HG02884 (cell line): Measurements from ENCODE around the gene REELD1.

Experiments
- ATAC-seq: cut with Tn5 transposase; IDR thresholded peaks from one replicate; pipeline ENCODE4 v1.9.1; 2021; ENCODE audit warnings: mild to moderate bottlenecking, moderate library complexity; ENCODE audit not compliant: unreplicated experiment

Gene REELD1

DNA sequence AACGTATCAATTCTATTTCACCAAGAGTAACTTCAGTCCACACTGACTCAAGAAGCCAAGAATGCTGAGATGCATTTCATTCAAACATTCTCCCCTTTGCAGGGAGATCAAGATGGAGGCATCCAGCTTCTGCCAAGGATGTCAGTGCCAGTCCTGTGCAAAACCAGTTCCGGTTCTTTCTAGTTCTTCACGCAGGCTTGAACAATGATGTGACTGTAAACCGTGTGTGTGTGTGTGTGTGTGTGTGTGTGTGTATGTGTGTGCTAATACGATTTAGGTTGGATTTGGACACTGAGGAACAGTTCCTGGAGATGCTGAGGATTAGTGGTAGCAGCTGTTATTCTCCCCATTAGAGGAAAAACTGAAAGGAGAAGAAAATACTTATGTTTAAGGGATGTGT lies at the start of gene REELD1:
Gene REELD1, plus strand, starts transcription at position 301 of the 400 bp plus-strand sequence. CDS start 2,415 bp downstream, outside the sequence.
- ATAC-seq = no peak

DNA sequence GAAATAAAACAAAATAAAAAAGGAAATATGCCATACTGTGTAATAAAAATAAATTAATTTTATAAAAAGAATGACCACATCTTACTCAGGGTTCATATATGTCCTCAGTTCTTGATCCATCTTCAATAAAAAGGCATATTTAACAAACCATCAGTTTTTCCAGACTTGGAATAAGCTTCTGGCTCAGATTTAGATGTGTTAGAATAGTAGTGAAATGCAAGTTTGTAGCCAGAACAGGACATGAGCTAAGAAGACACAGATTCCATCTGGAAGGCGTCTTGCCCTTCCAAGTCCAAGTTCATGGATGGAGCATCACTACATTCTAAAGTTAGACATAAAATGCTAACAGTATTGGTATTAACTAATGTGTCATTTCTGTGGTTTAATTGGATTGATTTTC lies 49.1 kb upstream of the REELD1 start:
- ATAC-seq = no peak

DNA sequence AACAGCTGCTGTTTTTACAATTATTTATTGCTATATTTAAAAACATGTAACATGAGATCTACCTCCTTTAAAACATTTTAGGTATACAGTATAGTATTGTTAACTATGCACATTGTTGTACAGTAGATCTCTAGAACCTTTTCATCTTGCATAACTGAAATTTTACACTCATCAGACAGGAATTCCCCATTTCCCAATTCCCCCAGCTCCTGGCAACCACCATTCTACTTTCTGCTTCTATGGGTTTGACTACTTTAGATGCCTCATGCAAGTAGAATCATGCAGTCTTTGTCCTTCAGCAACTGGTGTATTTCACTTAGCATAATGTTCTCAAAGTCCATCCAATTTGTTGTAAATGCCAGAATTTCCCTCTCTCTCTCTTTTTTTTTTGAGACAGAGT lies 48.5 kb upstream of the REELD1 start:
- no peak for ATAC-seq

DNA sequence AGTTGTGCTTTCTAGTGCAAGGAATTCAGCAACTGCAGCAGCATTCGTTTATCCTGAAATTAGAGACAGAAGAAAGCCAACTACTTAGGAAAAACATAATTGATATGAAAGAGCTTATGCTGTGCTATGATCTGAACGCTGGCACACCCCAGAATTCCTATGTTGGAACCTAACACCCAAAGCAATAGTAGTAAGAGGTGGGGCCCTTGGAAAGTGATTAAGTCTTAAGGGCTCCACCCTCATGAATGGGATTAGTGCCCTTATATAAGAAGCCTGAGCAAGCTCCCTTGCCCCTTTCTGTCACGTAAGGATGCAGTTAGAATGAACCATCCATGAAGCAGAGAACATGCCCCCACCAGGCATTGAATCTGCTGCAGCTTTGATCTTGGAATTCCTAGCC lies 44.2 kb upstream of the REELD1 start:
- no peak for ATAC-seq

DNA sequence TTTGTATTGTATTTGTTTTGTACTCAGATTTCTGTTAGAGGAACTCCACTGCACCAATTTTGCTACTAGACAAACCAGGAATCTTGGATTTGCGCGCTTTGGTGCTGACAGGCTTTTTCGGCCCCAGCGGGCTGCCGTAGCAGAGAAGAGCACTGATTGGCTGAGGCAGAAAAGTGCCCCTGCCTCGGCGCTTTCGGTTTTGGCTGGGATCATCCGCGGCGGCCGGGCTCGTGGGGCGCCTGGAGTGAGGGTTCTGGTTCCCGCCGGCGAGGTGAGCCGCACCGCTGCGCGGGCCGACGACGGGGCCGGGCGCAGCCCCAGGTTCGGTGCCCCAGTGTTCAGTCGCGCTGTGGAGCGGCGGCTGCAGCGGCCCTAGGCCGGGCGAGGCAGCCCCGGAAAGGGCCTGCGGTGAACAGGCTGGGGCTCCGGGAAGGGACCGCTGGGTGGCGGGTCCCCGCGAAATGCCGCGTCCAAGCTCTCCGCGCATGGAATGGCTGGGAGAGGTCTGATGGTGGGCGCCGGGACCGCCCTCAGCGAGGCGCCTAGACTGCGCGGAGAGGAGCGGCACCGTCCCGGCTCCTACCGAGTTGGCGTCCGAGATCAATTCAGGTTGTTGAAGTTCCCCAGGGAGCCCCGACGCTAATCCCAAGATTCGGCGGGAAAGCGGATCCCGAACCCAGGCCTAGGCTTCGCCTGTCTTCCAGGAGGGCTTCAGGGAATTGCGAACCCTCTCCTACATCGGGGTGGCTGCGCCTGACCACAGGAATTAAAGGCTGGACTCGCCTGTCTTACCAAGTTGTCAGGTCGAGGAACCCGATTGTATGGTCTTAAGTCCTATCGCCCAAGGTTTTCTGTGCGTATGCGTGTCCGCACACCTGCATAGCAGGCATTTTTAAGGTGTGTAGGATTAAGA lies 38.5 kb upstream of the REELD1 start, which contains the start of gene LSM6:
Gene LSM6, plus strand, starts transcription at position 178 of the 913 bp plus-strand sequence. CDS start 7,204 bp downstream, outside the sequence.
- peak; percentile 87 for ATAC-seq

DNA sequence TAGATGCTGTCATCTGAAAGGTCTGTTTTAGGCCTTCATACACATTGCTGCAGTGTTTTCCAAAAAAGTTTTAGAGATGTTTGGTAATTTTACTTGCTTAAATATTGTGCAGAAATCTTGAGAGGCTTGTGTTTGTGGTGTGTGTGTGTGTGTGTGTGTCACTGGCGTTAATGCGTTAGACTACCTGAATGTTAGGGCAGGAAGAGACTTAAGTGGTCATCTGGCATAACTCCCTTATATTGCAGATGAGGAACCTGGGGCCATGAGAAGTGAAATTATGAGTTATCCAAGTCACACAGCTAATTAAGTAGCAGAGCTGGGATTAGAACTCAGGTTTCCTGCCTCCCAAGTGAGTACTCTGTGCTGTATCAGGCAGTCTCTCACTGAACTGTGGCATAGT lies 37.4 kb upstream of the REELD1 start:
- no peak for ATAC-seq

DNA sequence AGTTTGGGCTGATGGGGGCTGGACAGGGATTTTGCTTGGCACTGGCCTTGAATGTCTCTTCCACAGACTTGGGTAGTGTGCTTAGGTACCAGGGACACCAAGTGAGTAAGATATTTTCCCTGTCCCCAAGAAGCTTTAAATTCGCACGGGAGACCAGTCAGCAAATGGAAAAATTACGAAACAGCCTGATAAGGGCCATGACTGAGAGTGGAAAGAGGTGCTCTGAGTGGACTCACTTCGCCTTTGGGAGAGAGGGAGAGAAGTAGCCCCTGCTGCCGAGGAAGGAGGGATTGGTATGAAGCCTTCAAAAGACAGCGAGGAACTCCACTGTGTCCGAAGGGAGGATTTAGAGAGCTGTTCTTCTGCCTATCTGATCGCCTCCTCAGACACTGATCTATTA lies 36.2 kb upstream of the REELD1 start:
- no peak for ATAC-seq

DNA sequence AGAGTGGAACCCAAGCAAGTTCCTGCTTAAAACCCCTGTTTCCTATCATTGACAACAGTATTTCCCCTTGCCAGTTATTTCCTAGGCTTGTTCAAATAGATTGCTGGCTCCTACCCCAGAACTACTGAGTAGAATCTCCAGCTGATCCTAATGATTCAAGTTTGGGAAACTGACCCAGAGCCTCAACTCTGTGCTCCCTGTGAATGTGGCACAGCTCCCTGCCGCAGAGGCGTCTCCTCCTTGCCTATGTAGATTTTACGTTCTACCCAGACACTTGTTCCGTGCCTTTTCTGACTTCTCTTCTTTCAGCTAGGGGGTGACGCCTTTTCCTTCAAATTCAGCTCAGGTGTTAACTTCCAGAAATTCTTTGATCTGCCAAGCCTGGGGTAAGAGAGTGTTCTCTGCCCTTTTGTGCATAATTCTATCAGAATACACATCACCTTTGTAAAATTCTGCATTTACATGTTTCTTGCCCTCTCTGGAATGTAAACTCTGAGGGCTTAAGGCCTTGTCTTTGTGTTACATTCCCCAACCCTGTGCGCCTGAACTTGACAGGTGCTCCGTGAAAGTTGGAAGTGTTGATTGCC lies 34.5 kb upstream of the REELD1 start:
- no peak for ATAC-seq

DNA sequence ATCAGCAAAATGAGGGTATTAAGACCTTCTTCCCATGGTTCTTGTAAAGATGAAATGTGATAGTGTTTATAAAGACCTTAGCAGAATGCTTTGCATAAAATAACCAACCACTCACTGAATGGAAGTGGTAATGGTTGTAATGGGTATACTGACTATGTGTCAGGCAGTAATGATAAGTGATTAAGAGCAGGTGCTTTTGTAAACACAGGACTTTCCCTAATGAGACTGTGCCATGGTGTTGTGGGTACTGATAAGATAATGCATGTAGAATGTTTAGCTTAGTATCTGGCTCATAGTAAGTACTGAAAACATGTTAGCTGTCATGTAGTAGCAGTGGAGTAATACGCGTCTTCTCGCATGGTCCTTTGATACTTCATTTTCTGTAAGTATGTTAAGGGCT lies 31.9 kb upstream of the REELD1 start:
- ATAC-seq = no peak

DNA sequence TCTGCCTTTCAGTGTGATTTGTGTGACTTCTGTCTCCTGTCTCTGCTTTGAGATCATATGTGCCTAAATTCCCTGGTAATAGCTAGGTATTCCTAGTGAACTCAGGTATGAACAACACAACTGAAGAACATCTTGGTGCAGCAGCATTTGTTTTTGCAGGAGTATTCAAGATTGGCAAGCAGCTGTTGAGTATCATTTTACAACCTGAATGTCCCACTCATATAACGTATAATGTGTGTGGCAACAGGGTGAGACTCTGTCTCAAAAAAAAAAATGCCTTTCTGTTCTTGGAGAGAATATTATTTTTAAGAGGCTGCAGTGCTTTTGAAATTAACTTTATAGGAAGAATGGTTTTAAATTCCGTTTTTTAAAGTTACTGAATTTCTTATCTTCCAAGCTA lies 31.1 kb upstream of the REELD1 start:
- no peak for ATAC-seq

DNA sequence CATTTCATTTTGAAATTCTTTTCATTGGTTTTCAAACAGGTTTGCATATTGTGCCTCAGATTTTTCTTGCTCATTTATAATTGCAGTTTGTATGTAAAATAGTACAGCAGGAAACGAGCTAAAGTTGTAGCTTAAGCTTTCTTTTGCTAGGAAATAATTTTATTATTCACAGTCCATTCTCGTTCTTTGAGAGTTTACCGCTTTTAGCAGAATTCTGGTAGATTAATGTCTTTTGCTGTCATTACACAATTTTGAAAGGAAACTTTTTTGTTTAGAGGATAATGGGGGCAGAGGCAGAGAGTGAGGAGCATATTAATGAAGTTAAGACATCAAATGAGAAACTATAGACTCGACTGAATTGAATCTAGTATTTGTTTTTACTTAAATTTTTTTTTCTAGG lies 28.3 kb upstream of the REELD1 start:
- ATAC-seq = no peak

DNA sequence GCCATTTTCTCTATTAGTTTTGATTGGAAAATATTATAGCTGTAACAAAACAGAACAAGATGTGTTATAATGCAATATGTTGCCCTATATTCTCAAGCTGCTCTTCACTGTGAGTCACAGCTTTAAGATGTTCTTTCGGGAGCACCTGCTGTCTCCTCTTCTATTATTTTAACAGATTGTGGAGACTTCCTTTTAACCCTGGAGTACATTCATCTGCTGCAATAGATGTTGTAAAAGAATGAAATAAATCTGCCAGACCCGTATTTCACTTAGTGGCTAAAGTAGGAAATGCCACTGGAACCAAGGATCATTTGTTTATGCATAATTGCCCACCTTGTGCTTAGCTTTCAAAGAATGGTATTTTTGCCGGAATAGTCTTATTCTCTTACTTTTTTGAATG lies 27.7 kb upstream of the REELD1 start:
- no peak for ATAC-seq

DNA sequence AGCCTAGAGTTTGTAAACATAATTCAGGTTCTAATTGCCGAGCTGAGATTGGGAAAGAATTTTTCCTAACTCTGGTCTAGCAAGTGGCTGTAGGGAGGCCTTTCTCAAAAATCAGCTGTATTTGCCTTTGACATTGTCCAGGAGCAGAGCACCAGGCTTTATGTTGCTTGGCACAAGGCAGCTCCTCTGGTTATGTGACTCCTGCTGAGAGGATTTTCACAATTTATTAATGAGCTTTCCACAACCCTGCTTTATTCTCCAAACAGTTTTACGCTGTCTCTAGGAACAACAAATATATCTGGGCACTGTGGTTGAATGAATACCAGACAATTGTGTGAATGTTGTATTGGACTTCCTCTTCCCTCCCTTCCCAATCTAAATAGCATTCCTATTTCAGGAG lies 23.9 kb upstream of the REELD1 start:
- no peak for ATAC-seq

DNA sequence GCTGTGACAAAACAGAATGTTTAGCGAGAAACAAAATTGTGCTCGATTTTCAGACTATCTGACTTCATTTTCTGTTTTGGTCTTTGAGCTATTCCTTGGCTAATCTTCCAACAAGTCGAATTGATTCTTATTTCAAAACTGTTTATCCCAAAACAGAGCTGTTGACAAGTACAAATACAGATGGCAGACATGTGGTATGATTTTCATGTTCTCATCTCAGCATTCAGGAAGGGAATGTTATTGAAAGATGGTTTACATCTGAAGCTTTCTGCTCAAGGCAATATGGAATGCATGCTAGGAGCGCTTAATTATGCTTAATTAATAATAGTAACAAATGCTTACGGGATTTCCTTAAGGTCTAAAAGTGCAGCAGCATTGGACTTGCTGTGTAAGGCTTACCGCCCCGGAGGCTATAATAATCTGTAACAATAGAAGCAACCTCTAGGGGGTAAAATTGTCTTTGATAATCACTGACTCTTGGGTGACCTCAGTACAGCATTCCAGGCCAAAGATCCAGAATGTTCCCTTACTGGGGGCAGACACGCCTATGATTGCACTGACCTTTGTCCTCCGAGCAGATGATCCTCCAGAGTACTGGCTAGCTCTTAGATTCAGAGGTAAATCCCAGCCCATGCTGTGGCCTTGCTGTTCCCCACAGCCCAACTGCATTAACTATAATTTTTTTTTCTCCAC lies 22.4 kb upstream of the REELD1 start:
- no peak for ATAC-seq

DNA sequence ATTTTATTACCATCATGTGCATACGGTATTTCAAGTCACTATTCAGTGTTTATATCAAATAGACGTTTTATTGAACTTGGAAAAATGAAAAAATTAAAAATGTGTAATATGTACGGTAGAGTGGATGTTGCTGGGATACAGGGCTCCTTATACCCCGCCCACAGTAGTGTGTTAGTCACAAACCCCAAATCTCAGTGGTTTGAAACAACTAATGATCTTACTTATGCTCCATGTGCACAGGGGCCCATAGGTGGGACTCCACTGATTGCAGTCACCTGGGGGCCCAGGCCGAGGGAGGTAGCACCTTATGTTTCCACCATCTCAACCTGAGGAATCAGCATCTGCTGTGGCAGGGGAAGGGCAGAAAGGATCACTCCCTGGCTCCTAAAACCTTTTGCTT lies 20.7 kb upstream of the REELD1 start:
- no peak for ATAC-seq

DNA sequence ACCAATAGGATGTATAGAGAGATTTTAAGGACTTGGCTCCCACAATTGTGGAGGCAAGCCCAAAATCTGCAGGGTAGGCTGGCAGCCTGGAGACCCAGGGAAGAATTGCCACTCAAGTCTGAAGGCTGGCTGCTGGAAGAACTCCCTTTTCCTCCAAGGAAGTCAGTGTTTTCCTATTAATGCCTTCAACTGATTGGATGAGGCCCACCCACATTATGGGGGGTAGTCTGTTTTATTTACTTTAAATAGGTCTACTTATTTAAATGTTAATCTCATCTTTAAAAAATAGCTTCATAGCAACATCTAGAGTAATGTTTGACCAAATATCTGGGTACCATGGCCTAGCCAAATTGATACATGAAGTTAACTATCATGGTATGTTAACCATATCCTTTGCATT lies 20.1 kb upstream of the REELD1 start:
- no peak for ATAC-seq

DNA sequence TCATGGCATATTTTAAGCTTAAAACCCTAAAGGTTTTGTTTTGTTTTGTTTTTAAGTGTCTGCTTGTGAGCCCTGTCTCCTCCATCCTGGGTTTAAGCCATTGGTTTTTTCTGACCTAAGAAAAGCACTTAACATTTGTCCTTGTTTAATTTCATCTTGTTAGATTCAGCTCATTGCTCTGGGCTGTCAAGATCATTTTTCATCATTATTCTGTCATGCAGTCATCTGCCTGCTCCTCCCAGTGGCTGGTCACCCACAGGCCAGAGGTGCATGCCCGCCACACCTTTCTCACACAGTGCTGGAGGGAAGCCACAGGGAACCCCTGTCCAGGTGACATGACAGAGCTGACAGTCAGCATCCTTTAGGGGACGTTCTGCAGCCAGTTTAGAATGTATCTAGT lies 11.7 kb upstream of the REELD1 start:
- ATAC-seq = no peak

DNA sequence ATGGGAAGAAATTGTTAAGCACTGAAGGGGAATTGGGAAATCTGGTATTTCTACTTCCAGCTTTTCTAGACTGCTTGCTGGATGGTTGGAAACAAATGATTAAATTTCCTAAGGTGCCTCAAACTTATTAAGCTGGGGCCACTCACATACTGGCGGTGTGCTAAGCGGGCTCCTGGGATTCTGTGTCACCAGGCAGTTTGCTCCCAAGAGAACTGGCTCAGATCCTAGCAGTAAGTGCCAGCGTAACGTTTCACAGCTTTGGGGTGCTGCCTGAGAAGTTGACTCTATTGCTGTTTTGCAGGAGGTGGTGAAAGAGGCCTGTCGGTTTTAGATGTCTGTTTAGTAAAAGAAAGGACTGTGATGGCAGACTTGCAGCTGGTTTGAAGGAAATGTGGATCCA lies 6.9 kb upstream of the REELD1 start:
- ATAC-seq = no peak

DNA sequence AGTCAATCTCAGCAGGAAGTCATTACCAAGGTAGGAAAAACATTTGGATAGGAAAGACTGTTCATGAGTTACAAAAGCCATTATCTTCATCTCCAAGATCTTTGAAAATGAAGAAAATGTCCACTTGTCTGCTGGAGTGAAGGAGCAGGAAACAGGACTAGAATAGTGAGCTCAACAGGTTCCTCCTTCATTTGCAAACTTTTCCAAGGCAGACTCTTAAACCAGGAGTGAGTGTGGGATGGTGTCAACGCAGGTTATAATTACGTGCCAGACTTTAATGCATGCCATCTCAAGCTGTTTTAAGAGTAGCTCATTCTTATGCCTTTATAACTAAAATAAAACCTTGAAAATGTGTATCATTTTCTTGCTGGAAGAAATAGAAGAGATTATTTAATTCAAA lies 3.4 kb upstream of the REELD1 start:
- ATAC-seq = no peak

DNA sequence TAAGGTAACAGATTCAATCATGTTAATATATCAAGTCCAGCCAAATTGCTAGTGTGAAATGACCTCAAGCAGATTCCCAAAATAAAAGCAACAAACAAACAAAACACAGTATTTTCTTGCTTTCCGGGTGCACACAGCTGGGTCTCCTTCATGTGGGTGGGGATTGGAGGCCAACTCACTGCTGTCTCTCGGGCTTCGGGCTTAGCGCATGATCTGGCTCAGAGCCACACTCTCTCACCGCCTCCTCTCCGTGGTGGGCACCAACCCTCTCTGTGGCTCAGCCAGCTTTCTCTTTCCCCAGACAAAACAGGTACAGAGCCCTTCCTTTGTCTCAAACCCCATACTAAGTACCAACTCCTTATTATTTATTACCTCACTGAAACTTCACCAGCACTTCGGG lies 2.9 kb upstream of the REELD1 start:
- ATAC-seq = no peak

DNA sequence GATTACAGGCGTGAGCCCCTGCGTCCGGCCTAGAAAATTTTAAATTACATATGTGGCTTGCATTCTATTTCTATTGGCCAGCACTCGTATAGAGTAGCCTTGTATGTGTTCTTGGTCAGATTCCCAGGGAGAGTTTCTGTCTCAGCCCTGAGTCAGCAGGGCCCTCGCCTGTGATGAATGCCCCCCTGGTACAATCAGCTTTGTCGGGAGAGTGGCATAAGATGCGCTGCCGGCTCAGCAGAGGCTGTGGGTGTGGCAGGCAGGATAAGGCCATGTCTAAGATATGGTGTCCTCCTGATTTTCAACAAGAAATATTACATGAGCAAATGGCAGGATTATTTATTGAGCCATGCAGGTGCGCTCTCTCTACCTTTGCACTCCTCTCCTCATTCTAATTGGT lies 1.6 kb upstream of the REELD1 start:
- no peak for ATAC-seq

DNA sequence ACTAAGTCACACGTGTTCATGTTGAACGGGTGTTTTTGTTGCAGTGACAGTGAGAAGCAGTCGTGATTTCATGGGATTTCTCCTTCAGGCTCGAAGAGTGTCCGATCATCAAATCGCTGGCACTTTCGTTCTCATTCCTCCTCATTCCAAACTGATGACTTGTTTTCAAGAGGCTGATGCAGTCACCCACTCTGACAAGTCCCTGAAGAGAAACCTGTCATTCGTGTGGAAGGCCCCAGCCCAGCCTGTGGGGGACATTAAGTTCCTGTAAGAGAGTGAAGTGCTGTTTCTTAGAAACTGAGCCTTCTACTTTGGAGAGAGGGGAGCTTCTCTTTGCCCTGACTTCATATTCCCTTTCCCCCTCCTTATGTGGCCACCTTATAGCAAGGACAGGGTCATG lies 8.0 kb downstream of the REELD1 start:
- no peak for ATAC-seq
